ENCODE measurements around the gene GJC3. TPM values are rescaled to one million over a fixed set of nuclear protein-coding genes. Genes with fewer than 3 reads are reported as not detected.
"Not testable (repeated sequence)": the region's sequence is repeated elsewhere in the genome, so short reads cannot be mapped to it uniquely, and the experiment has no call there.

Gene GJC3
- total RNA-seq, 1 experiment from 2014 or later, result not detected

GRCh38 chr7:99944497-99945070, 15.2 kb upstream of the GJC3 start:
- no peaks in the 10 kb centered on the region for H3K4me1 Mint-ChIP-seq (ENCODE audit: low read depth, unreplicated experiment)
- DNase-seq, result no peak
- peaks cover 20% of the 10 kb centered on the region for H3K27me3 Mint-ChIP-seq (ENCODE audit: unreplicated experiment)
- no peaks in the 10 kb centered on the region for H3K36me3 Mint-ChIP-seq (ENCODE audit: insufficient read depth, unreplicated experiment)
- intact Hi-C loops (cut with micrococcal nuclease; ENCODE audit: unreplicated experiment), result no loop called here
- no peaks in the 10 kb centered on the region for H3K9me3 Mint-ChIP-seq (ENCODE audit: low read depth, unreplicated experiment)
- no peak overlapping the region for H3K27ac Mint-ChIP-seq (ENCODE audit: unreplicated experiment)
- TF ChIP-seq, protein P1, sequence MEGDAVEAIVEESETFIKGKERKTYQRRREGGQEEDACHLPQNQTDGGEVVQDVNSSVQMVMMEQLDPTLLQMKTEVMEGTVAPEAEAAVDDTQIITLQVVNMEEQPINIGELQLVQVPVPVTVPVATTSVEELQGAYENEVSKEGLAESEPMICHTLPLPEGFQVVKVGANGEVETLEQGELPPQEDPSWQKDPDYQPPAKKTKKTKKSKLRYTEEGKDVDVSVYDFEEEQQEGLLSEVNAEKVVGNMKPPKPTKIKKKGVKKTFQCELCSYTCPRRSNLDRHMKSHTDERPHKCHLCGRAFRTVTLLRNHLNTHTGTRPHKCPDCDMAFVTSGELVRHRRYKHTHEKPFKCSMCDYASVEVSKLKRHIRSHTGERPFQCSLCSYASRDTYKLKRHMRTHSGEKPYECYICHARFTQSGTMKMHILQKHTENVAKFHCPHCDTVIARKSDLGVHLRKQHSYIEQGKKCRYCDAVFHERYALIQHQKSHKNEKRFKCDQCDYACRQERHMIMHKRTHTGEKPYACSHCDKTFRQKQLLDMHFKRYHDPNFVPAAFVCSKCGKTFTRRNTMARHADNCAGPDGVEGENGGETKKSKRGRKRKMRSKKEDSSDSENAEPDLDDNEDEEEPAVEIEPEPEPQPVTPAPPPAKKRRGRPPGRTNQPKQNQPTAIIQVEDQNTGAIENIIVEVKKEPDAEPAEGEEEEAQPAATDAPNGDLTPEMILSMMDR (IDR thresholded peaks at IDR 0.05; ENCODE audit: unreplicated experiment), result no peak
- H3K4me3 Mint-ChIP-seq (ENCODE audit: low read depth, unreplicated experiment), result no peak overlapping the region
- BruUV-seq (replicated peaks), result no TSS peak
- CTCF ChIA-PET, result no interaction called here

- no peak for DNase-seq
- Mint-ChIP-seq H3K27ac (ENCODE audit: unreplicated experiment) (no peak overlapping the region), H3K27me3 (ENCODE audit: unreplicated experiment) (peaks cover 27% of the 10 kb centered on the region), H3K4me3 (ENCODE audit: low read depth, unreplicated experiment) (no peak overlapping the region), H3K4me1 (ENCODE audit: low read depth, unreplicated experiment) (no peaks in the 10 kb centered on the region), H3K9me3 (ENCODE audit: low read depth, unreplicated experiment) (peaks cover 4% of the 10 kb centered on the region), H3K36me3 (ENCODE audit: insufficient read depth, unreplicated experiment) (no peaks in the 10 kb centered on the region)
- intact Hi-C loops (cut with micrococcal nuclease; ENCODE audit: unreplicated experiment), result no loop called here
- TF ChIP-seq, protein P1 (IDR thresholded peaks at IDR 0.05; ENCODE audit: unreplicated experiment), result no peak
- CTCF ChIA-PET, result no interaction called here
- BruUV-seq (replicated peaks), result no TSS peak
These were observed 14.4 kb upstream of the GJC3 start for GRCh38 chr7:99943641-99944496.

GRCh38 chr7:99938296-99938695, 8.9 kb upstream of the GJC3 start:
- Mint-ChIP-seq H3K4me3 (ENCODE audit: low read depth, unreplicated experiment) (no peak overlapping the region), H3K27me3 (ENCODE audit: unreplicated experiment) (peaks cover 37% of the 10 kb centered on the region), H3K9me3 (ENCODE audit: low read depth, unreplicated experiment) (peaks cover 6% of the 10 kb centered on the region), H3K36me3 (ENCODE audit: insufficient read depth, unreplicated experiment) (no peaks in the 10 kb centered on the region), H3K4me1 (ENCODE audit: low read depth, unreplicated experiment) (no peaks in the 10 kb centered on the region), H3K27ac (ENCODE audit: unreplicated experiment) (no peak overlapping the region)
- TF ChIP-seq, protein P1 (IDR thresholded peaks at IDR 0.05; ENCODE audit: unreplicated experiment), result no peak
- intact Hi-C loops (cut with micrococcal nuclease; ENCODE audit: unreplicated experiment), result no loop called here
- CTCF ChIA-PET, result interaction anchor here (0.7 kb wide), 1 partner anchor 52 kb away, joined by 4 read pairs; no protein-coding TSS in a partner anchor
- no TSS peak for BruUV-seq (replicated peaks)
- no peak for DNase-seq

- H3K36me3 Mint-ChIP-seq (ENCODE audit: insufficient read depth, unreplicated experiment); H3K4me3 Mint-ChIP-seq (ENCODE audit: low read depth, unreplicated experiment); H3K27ac Mint-ChIP-seq (ENCODE audit: unreplicated experiment); H3K4me1 Mint-ChIP-seq (ENCODE audit: low read depth, unreplicated experiment); DNase-seq; H3K9me3 Mint-ChIP-seq (ENCODE audit: low read depth, unreplicated experiment); BruUV-seq (replicated peaks); intact Hi-C loops (cut with micrococcal nuclease; ENCODE audit: unreplicated experiment); CTCF ChIA-PET: not testable (repeated sequence)
- peaks cover 41% of the 10 kb centered on the region for H3K27me3 Mint-ChIP-seq (ENCODE audit: unreplicated experiment)
These were observed 5.6 kb upstream of the GJC3 start for GRCh38 chr7:99935009-99935408.

DNA sequence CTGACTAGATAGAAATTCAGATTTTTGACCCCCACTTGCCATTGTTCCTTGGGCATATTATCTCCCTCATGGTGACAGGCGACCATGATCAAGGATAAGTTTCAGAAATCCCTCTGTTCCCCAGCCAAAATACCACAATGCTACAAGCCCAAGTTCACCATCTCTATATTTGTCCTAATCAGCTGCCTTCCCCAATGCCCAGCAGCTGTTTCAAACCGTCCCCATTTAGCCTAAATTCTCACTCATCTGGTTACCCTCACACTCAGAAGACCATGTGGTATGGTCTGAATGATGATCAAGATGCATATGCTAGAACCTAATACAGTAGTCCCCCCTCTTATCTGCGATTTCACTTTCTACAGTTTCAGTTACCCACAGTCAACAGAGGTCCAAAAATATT, 956 bp upstream of the GJC3 start:
- no TSS peak for BruUV-seq (replicated peaks)
- peaks cover 63% of the 10 kb centered on the region for H3K27me3 Mint-ChIP-seq (ENCODE audit: unreplicated experiment)
- peaks cover 6% of the 10 kb centered on the region for H3K4me1 Mint-ChIP-seq (ENCODE audit: low read depth, unreplicated experiment)
- no peak for DNase-seq
- H3K36me3 Mint-ChIP-seq (ENCODE audit: insufficient read depth, unreplicated experiment), result peaks cover 4% of the 10 kb centered on the region
- peak overlapping the region; percentile 67 for H3K4me3 Mint-ChIP-seq (ENCODE audit: low read depth, unreplicated experiment)
- intact Hi-C loops (cut with micrococcal nuclease; ENCODE audit: unreplicated experiment), result no loop called here
- H3K9me3 Mint-ChIP-seq (ENCODE audit: low read depth, unreplicated experiment), result no peaks in the 10 kb centered on the region
- CTCF ChIA-PET, result no interaction called here
- TF ChIP-seq, protein P1 (IDR thresholded peaks at IDR 0.05; ENCODE audit: unreplicated experiment), result no peak
- no peak overlapping the region for H3K27ac Mint-ChIP-seq (ENCODE audit: unreplicated experiment)
